Measurements from ENCODE around the gene TERB1. TPM values are rescaled to one million over a fixed set of nuclear protein-coding genes. Genes with fewer than 3 reads are reported as not detected.
A peak's percentile ranks its signal among the peaks of the same experiment; 100 is the strongest.

Gene TERB1
- total and polyA plus RNA-seq, 2 of the 13 experiments (the other 11 are each of a cell fraction or from before 2014, with no cell fraction given): not detected

DNA sequence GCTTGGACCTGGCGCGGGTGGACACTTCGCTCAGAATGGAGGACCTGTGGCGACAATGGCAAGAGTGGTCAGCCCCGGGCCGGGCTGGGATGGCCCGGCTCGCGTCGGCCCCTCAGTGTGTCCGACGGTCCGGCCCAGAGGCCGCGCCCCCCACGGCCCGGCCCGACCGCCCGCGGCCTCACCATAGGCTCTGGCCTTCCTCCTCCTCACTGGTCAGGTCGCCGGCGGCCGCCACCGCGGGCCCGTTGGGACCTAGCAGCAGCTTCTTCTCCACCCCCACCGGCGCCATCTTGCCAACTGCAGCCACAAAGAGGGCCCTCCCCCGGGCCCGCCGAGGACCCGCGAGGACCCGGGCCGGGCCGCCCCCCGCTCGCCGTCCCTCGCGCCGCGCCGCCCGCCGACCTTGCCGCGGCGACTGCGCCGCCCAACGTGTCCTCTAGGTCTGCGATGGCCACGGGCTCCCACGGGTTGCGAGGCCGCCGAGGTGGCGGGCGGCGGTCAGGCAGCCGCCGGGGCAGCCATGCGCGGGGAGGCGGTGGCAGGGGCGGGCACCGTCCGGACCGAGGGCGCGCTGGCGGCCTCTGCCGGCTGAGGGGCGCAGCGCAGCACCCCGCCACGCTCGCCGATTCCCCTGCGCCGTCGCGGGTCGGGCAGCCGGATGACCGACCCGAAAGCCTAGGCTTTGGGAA, 49.9 kb downstream of the TERB1 start, which contains the start of gene DYNC1LI2 (continued):
- TF ChIP-seq, protein P1, sequence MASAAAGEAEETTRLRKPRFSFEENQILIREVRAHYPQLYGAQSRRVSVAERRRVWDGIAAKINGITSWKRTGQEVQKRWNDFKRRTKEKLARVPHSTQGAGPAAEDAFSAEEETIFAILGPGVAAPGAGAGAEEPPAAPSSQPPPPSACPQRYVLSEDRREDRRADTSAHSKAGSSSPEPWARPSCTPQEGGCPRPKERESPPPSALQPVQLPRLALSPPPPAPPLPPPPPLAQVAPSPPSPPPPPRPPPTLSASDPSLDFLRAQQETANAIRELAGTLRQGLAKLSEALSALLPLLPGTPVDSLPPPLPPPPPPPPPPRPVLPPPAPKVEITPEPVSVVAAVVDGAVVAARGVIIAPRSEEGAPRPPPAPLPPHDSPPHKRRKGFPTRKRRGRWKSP (CRISPR knock-in tag; IDR thresholded peaks at IDR 0.05): no peak
- peak; percentile 82 for TF ChIP-seq AGO2 (optimal IDR thresholded peaks at IDR 0.05; ENCODE audit: low read depth, low read length)
- TF ChIP-seq, protein P2, sequence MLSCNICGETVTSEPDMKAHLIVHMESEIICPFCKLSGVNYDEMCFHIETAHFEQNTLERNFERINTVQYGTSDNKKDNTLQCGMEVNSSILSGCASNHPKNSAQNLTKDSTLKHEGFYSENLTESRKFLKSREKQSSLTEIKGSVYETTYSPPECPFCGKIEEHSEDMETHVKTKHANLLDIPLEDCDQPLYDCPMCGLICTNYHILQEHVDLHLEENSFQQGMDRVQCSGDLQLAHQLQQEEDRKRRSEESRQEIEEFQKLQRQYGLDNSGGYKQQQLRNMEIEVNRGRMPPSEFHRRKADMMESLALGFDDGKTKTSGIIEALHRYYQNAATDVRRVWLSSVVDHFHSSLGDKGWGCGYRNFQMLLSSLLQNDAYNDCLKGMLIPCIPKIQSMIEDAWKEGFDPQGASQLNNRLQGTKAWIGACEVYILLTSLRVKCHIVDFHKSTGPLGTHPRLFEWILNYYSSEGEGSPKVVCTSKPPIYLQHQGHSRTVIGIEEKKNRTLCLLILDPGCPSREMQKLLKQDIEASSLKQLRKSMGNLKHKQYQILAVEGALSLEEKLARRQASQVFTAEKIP (CRISPR knock-in tag; IDR thresholded peaks at IDR 0.05; ENCODE audit: borderline replicate concordance): peak; percentile 84; the same call in 1 of the 2 replicates
- TF ChIP-seq ZMYM2 (CRISPR knock-in tag; IDR thresholded peaks at IDR 0.05): no peak
- peak; percentile 34; the same call in 1 of the 2 replicates for TF ChIP-seq IRF2 (CRISPR knock-in tag; IDR thresholded peaks at IDR 0.05)
- TF ChIP-seq, protein P3, sequence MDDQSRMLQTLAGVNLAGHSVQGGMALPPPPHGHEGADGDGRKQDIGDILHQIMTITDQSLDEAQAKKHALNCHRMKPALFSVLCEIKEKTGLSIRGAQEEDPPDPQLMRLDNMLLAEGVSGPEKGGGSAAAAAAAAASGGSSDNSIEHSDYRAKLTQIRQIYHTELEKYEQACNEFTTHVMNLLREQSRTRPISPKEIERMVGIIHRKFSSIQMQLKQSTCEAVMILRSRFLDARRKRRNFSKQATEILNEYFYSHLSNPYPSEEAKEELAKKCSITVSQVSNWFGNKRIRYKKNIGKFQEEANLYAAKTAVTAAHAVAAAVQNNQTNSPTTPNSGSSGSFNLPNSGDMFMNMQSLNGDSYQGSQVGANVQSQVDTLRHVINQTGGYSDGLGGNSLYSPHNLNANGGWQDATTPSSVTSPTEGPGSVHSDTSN (CRISPR knock-in tag; IDR thresholded peaks at IDR 0.05; ENCODE audit: borderline replicate concordance): no peak
- TF ChIP-seq GTF3A (CRISPR knock-in tag; conservative IDR thresholded peaks at IDR 0.05): 0 out of 2 replicates have a peak, but pooled peaks have one; percentile 62
- TF ChIP-seq, protein P4, sequence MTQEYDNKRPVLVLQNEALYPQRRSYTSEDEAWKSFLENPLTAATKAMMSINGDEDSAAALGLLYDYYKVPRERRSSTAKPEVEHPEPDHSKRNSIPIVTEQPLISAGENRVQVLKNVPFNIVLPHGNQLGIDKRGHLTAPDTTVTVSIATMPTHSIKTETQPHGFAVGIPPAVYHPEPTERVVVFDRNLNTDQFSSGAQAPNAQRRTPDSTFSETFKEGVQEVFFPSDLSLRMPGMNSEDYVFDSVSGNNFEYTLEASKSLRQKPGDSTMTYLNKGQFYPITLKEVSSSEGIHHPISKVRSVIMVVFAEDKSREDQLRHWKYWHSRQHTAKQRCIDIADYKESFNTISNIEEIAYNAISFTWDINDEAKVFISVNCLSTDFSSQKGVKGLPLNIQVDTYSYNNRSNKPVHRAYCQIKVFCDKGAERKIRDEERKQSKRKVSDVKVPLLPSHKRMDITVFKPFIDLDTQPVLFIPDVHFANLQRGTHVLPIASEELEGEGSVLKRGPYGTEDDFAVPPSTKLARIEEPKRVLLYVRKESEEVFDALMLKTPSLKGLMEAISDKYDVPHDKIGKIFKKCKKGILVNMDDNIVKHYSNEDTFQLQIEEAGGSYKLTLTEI (CRISPR knock-in tag; conservative IDR thresholded peaks at IDR 0.05): no peak
- TF ChIP-seq ZNF33A (CRISPR knock-in tag; IDR thresholded peaks at IDR 0.05; ENCODE audit: borderline replicate concordance): no peak
- TF ChIP-seq SP4 (CRISPR knock-in tag; IDR thresholded peaks at IDR 0.05): peak; percentile 80
- TF ChIP-seq ZNF331 (CRISPR knock-in tag; IDR thresholded peaks at IDR 0.05): peak; percentile 43; the same call in 1 of the 2 replicates
- TF ChIP-seq ZNF446 (CRISPR knock-in tag; IDR thresholded peaks at IDR 0.05): no peak
- TF ChIP-seq, protein P5, sequence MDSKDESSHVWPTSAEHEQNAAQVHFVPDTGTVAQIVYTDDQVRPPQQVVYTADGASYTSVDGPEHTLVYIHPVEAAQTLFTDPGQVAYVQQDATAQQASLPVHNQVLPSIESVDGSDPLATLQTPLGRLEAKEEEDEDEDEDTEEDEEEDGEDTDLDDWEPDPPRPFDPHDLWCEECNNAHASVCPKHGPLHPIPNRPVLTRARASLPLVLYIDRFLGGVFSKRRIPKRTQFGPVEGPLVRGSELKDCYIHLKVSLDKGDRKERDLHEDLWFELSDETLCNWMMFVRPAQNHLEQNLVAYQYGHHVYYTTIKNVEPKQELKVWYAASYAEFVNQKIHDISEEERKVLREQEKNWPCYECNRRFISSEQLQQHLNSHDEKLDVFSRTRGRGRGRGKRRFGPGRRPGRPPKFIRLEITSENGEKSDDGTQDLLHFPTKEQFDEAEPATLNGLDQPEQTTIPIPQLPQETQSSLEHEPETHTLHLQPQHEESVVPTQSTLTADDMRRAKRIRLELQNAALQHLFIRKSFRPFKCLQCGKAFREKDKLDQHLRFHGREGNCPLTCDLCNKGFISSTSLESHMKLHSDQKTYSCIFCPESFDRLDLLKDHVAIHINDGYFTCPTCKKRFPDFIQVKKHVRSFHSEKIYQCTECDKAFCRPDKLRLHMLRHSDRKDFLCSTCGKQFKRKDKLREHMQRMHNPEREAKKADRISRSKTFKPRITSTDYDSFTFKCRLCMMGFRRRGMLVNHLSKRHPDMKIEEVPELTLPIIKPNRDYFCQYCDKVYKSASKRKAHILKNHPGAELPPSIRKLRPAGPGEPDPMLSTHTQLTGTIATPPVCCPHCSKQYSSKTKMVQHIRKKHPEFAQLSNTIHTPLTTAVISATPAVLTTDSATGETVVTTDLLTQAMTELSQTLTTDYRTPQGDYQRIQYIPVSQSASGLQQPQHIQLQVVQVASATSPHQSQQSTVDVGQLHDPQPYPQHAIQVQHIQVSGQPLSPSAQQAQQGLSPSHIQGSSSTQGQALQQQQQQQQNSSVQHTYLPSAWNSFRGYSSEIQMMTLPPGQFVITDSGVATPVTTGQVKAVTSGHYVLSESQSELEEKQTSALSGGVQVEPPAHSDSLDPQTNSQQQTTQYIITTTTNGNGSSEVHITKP (CRISPR knock-in tag; IDR thresholded peaks at IDR 0.05; ENCODE audit: low read depth): no peak
- TF ChIP-seq ZMYM3 (CRISPR knock-in tag; IDR thresholded peaks at IDR 0.05): no peak
- TF ChIP-seq NFYB (CRISPR knock-in tag; IDR thresholded peaks at IDR 0.05): no peak
- TF ChIP-seq, protein P6, sequence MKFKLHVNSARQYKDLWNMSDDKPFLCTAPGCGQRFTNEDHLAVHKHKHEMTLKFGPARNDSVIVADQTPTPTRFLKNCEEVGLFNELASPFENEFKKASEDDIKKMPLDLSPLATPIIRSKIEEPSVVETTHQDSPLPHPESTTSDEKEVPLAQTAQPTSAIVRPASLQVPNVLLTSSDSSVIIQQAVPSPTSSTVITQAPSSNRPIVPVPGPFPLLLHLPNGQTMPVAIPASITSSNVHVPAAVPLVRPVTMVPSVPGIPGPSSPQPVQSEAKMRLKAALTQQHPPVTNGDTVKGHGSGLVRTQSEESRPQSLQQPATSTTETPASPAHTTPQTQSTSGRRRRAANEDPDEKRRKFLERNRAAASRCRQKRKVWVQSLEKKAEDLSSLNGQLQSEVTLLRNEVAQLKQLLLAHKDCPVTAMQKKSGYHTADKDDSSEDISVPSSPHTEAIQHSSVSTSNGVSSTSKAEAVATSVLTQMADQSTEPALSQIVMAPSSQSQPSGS (CRISPR knock-in tag; IDR thresholded peaks at IDR 0.05): no peak
- peak; percentile 75 for TF ChIP-seq ZBTB38 (CRISPR knock-in tag; IDR thresholded peaks at IDR 0.05)
